Calu3 (cell line): ENCODE results near the gene TEX101. TPM values are rescaled to one million over a fixed set of nuclear protein-coding genes. Genes with fewer than 3 reads are reported as not detected.

ENCODE experiments used
- BruUV-seq: library from RNA; stranded (reverse); fragments of 400-500 nt; replicated peaks from 2 replicates; lab custom pipeline; 2021; lab: Mats Ljungman, UMichigan
- CTCF ChIA-PET: fragments of 300-600 bp; sonication (Branson Sonifier 250); formaldehyde crosslinking; loops from one replicate; lab custom pipeline; 2022; ENCODE audit warnings: antibody characterized with exemption; lab: Charles Lee
- DNase-seq: peaks from one replicate; pipeline ENCODE4 v3.0.0; 2022
- H3K27ac Mint-ChIP-seq: one replicate; pipeline ENCODE4 v1.8.0; 2022; ENCODE audit warnings: mixed read lengths; ENCODE audit not compliant: unreplicated experiment
- H3K27me3 Mint-ChIP-seq: one replicate; pipeline ENCODE4 v1.8.0; 2022; ENCODE audit warnings: mixed read lengths; ENCODE audit not compliant: unreplicated experiment
- H3K36me3 Mint-ChIP-seq: one replicate; pipeline ENCODE4 v1.8.0; 2022; ENCODE audit warnings: mild to moderate bottlenecking, moderate library complexity, mixed read lengths; ENCODE audit not compliant: insufficient read depth, unreplicated experiment
- H3K4me1 Mint-ChIP-seq: one replicate; pipeline ENCODE4 v1.8.0; 2022; ENCODE audit warnings: mild to moderate bottlenecking, low read depth, mixed read lengths; ENCODE audit not compliant: unreplicated experiment
- H3K4me3 Mint-ChIP-seq: one replicate; pipeline ENCODE4 v1.8.0; 2022; ENCODE audit warnings: mild to moderate bottlenecking, low read depth, moderate library complexity, mixed read lengths; ENCODE audit not compliant: unreplicated experiment
- H3K9me3 Mint-ChIP-seq: one replicate; pipeline ENCODE4 v1.8.0; 2022; ENCODE audit warnings: low read depth, mixed read lengths; ENCODE audit not compliant: unreplicated experiment
- CTCF ChIP-seq: fragments of 200-600 bp; IDR thresholded peaks from one replicate; pipeline ENCODE4 v1.8.0; 2022; ENCODE audit warnings: antibody characterized with exemption; ENCODE audit not compliant: unreplicated experiment
- intact Hi-C: fragments of 100-400 bp; cut with micrococcal nuclease; formaldehyde crosslinking; loops from one replicate; pipeline ENCODE4 v1.10.0; 2022; ENCODE audit not compliant: unreplicated experiment
- total RNA-seq: library from RNA; stranded (reverse); gene quantifications from 2 replicates; pipeline ENCODE4 v1.2.3, GENCODE V29; 2022

The TEX101 gene
- total RNA-seq, 1 experiment from 2014 or later, result not detected

- no TSS peak for BruUV-seq
- H3K4me3 Mint-ChIP-seq, result no peak overlapping the region
- CTCF ChIA-PET, result no interaction called here
- no peaks in the 10 kb centered on the region for H3K27me3 Mint-ChIP-seq
- H3K36me3 Mint-ChIP-seq, result no peaks in the 10 kb centered on the region
- no peaks in the 10 kb centered on the region for H3K9me3 Mint-ChIP-seq
- H3K4me1 Mint-ChIP-seq, result peaks cover 43% of the 10 kb centered on the region
- TF ChIP-seq CTCF, result no peak
- intact Hi-C loops, result loop anchor here (10.0 kb wide), 2 partner anchors 219 to 319 kb away; partner anchors contain the start of gene PSG4
- no peak for DNase-seq
- H3K27ac Mint-ChIP-seq, result no peak overlapping the region
Observed at GRCh38 chr19:43423779-43424178, 9.1 kb downstream of the TEX101 start.

- peaks cover 9% of the 10 kb centered on the region for H3K36me3 Mint-ChIP-seq
- no TSS peak for BruUV-seq
- no peaks in the 10 kb centered on the region for H3K27me3 Mint-ChIP-seq
- TF ChIP-seq CTCF, result peak; percentile 46
- peaks cover 56% of the 10 kb centered on the region for H3K4me1 Mint-ChIP-seq
- peak overlapping the region; percentile 34 for H3K27ac Mint-ChIP-seq
- peak; percentile 60 for DNase-seq
- CTCF ChIA-PET, result interaction anchor here (0.6 to 2.4 kb wide), 6 partner anchors 13 to 1150 kb away, joined by 3 to 5 read pairs (median 4); no protein-coding TSS in a partner anchor
- no peaks in the 10 kb centered on the region for H3K9me3 Mint-ChIP-seq
- intact Hi-C loops, result loop anchor here (5.0 to 10.0 kb wide), 3 partner anchors 153 to 321 kb away; partner anchors contain the start of gene PSG4
- H3K4me3 Mint-ChIP-seq, result no peak overlapping the region
Observed at GRCh38 chr19:43425567-43426392, 11.1 kb downstream of the TEX101 start.

GRCh38 chr19:43429395-43429794, 14.7 kb downstream of the TEX101 start:
- H3K36me3 Mint-ChIP-seq, result peaks cover 11% of the 10 kb centered on the region
- DNase-seq, result no peak
- peaks cover 52% of the 10 kb centered on the region for H3K4me1 Mint-ChIP-seq
- peak overlapping the region; percentile 1 for H3K27ac Mint-ChIP-seq
- no peaks in the 10 kb centered on the region for H3K9me3 Mint-ChIP-seq
- no peak for TF ChIP-seq CTCF
- H3K27me3 Mint-ChIP-seq, result no peaks in the 10 kb centered on the region
- CTCF ChIA-PET, result no interaction called here
- no TSS peak for BruUV-seq
- intact Hi-C loops, result loop anchor here (5.0 to 10.0 kb wide), 3 partner anchors 157 to 325 kb away; partner anchors contain the start of gene PSG4
- H3K4me3 Mint-ChIP-seq, result no peak overlapping the region

- CTCF ChIA-PET, result interaction anchor here (0.6 to 1.2 kb wide), 4 partner anchors 9 to 397 kb away, joined by 3 to 13 read pairs (median 4); partner anchors contain the start of gene ZNF283
- TF ChIP-seq CTCF, result peak; percentile 27
- H3K9me3 Mint-ChIP-seq, result no peaks in the 10 kb centered on the region
Observed at GRCh38 chr19:43430142-43430710, 15.5 kb downstream of the TEX101 start.

More at GRCh38 chr19:43430142-43430710, 15.5 kb downstream of the TEX101 start:
- Mint-ChIP-seq H3K27ac (peak overlapping the region; percentile 74), H3K36me3 (peaks cover 11% of the 10 kb centered on the region), H3K27me3 (no peaks in the 10 kb centered on the region), H3K4me3 (no peak overlapping the region), H3K4me1 (peaks cover 45% of the 10 kb centered on the region)
- intact Hi-C loops, result no loop called here
- DNase-seq, result peak; percentile 75
- no TSS peak for BruUV-seq
